RWPE2 (cell line): ENCODE results near the gene SLC19A1.

Source experiments
- ATAC-seq: fragments of 200-7000 bp; cut with Tn5 transposase; 3 replicates; pipeline ENCODE4 v1.9.1; 2021; ENCODE audit warnings: low read depth
- DNase-seq: peaks from one replicate; pipeline ENCODE4 v3.0.0-alpha.2; 2020; ENCODE audit warnings: low spot score
- H3K27ac ChIP-seq: fragments of 450-650 bp; 2 replicates; pipeline ENCODE4 v1.5.1; 2017; ENCODE audit warnings: mild to moderate bottlenecking; ENCODE audit not compliant: poor library complexity, severe bottlenecking
- H3K27me3 ChIP-seq: fragments of 250-450 bp; sonication (Bioruptor Pico); 2 replicates; pipeline ENCODE4 v1.5.1; 2021; ENCODE audit warnings: mild to moderate bottlenecking, moderate library complexity; ENCODE audit not compliant: insufficient read depth, poor library complexity, severe bottlenecking
- H3K36me3 ChIP-seq: fragments of 250-450 bp; sonication (Bioruptor Pico); 2 replicates; pipeline ENCODE4 v1.5.1; 2020; ENCODE audit warnings: low read depth, mild to moderate bottlenecking, moderate library complexity
- H3K4me1 ChIP-seq: fragments of 250-450 bp; sonication (Bioruptor Pico); 2 replicates; pipeline ENCODE4 v1.5.1; 2021; ENCODE audit warnings: mild to moderate bottlenecking, moderate library complexity; ENCODE audit not compliant: insufficient read depth, poor library complexity, severe bottlenecking
- H3K4me3 ChIP-seq: fragments of 250-450 bp; sonication (Bioruptor Pico); 2 replicates; pipeline ENCODE4 v1.5.1; 2021; ENCODE audit warnings: mild to moderate bottlenecking, moderate library complexity; ENCODE audit not compliant: severe bottlenecking
- H3K9me3 ChIP-seq: fragments of 250-450 bp; sonication (Bioruptor Pico); 2 replicates; pipeline ENCODE4 v1.5.1; 2021; ENCODE audit warnings: mild to moderate bottlenecking, moderate library complexity; ENCODE audit not compliant: severe bottlenecking
- TF ChIP-seq, protein P1 (sequence below): fragments of 450-650 bp; IDR thresholded peaks from one replicate; pipeline ENCODE4 v1.5.1; 2017; ENCODE audit warnings: mild to moderate bottlenecking, moderate library complexity; ENCODE audit not compliant: poor library complexity, severe bottlenecking

The SLC19A1 gene

DNA sequence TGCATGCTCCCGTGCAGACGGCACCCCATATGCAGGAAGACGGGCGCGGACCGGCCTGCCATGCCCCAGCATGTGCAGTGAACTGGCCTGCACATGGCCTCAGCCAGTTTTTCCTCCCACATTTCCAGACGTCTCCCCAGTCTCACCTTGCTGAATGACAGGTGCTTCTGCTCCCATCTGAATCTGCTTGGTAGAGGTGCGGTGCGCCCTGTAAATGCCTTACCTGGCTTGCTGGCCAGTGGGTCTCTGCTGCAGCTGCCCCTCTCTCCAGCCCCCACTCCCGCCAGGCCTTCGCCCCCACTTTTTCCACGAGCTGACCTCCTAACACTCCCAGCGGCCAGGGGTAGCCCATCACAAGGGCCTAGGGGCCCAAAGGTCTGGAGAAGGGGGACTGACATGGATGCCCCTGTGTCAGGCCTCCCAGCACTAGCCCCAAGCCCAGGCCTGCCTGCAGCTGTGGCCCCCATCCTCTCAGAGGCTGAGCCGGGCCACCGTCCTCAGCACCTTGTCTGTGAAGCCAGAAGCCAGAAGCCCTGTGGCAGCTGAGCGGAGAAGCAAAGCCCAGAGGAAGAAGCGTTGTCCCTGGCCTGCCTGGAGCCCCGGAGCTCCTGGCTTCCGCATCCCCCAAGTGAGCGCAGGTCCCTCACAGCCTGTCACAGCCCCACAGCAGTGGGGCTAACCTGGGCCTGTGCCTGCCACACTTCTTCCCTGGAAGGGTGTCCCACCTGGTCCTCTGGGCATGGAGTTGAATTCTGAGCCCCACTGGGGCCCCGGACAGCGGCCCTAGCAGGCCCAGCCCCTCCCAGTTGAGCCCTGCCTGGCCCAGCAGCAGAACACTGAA, 3.7 kb upstream of the SLC19A1 start:
- no peak for ATAC-seq
- H3K27me3 ChIP-seq: no peaks in the 10 kb centered on the region
- TF ChIP-seq, protein P1, sequence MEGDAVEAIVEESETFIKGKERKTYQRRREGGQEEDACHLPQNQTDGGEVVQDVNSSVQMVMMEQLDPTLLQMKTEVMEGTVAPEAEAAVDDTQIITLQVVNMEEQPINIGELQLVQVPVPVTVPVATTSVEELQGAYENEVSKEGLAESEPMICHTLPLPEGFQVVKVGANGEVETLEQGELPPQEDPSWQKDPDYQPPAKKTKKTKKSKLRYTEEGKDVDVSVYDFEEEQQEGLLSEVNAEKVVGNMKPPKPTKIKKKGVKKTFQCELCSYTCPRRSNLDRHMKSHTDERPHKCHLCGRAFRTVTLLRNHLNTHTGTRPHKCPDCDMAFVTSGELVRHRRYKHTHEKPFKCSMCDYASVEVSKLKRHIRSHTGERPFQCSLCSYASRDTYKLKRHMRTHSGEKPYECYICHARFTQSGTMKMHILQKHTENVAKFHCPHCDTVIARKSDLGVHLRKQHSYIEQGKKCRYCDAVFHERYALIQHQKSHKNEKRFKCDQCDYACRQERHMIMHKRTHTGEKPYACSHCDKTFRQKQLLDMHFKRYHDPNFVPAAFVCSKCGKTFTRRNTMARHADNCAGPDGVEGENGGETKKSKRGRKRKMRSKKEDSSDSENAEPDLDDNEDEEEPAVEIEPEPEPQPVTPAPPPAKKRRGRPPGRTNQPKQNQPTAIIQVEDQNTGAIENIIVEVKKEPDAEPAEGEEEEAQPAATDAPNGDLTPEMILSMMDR: no peak
- H3K36me3 ChIP-seq: no peaks in the 10 kb centered on the region
- H3K27ac ChIP-seq: no peak overlapping the region
- H3K4me1 ChIP-seq: no peaks in the 10 kb centered on the region
- H3K9me3 ChIP-seq: no peaks in the 10 kb centered on the region
- H3K4me3 ChIP-seq: no peak overlapping the region
- DNase-seq: no peak

DNA sequence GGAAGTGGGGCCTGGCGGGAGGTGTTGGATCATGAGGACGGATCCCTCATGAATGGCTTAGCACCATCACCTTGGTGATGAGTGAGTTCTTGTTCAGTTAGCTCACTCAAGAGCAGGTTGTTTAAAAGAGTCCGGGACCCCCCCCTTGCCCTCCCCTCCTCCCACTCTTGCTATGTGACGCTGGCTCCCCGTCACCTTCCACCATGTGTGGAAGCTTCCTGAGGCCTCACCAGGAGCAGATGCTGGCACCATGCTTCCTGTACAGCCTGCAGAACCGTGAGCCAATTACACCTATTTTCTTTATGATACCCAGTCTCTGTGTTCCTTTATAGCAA, 3.0 kb upstream of the SLC19A1 start:
- Histone ChIP-seq H3K4me3 (no peak overlapping the region), H3K4me1 (no peaks in the 10 kb centered on the region), H3K27me3 (no peaks in the 10 kb centered on the region), H3K9me3 (no peaks in the 10 kb centered on the region), H3K27ac (no peak overlapping the region), H3K36me3 (no peaks in the 10 kb centered on the region)
- ATAC-seq (no peak), DNase-seq (no peak)
- TF ChIP-seq, protein P1: no peak

DNA sequence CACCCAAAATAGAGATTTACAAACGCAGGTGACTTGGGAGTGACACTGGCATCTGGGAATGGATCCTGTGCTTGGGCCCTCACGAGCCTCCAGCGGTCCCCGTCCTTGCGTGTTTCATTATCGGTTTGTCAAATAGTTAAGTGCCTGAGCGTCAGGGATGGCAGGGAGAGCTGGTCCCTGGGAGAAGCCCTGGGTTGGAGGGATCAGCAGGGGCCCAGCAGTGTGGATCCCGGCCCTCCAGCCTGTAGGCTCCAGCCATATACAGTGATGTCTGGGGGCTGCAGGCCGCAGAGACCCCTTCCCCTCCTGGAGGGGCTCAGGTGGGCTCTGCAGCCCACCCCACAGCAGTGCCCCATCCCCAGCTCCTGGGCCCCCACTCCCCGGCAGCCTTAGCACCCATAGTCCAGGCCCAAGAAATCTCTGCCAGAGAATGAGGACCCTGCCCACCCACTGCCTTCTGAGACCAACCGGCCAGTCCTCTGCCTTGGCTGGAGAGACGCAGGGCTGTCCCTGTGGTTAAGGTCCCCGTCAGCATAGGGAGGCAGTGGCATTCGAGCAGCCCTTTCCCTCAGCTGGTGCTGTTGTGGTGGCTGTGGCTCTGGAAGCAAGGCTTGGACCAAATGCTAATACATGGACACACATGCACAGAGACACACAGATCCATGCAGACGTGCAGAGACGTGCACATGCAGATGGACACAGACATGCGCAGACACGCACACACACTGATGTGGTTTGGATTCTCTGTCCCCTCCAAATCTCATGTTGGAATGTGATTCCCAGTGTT, 2.4 kb upstream of the SLC19A1 start:
- Histone ChIP-seq H3K9me3 (no peaks in the 10 kb centered on the region), H3K4me3 (no peak overlapping the region), H3K27ac (no peak overlapping the region), H3K4me1 (no peaks in the 10 kb centered on the region), H3K27me3 (no peaks in the 10 kb centered on the region), H3K36me3 (no peaks in the 10 kb centered on the region)
- TF ChIP-seq, protein P1: no peak
- DNase-seq (peak; percentile 46), ATAC-seq (no peak)

DNA sequence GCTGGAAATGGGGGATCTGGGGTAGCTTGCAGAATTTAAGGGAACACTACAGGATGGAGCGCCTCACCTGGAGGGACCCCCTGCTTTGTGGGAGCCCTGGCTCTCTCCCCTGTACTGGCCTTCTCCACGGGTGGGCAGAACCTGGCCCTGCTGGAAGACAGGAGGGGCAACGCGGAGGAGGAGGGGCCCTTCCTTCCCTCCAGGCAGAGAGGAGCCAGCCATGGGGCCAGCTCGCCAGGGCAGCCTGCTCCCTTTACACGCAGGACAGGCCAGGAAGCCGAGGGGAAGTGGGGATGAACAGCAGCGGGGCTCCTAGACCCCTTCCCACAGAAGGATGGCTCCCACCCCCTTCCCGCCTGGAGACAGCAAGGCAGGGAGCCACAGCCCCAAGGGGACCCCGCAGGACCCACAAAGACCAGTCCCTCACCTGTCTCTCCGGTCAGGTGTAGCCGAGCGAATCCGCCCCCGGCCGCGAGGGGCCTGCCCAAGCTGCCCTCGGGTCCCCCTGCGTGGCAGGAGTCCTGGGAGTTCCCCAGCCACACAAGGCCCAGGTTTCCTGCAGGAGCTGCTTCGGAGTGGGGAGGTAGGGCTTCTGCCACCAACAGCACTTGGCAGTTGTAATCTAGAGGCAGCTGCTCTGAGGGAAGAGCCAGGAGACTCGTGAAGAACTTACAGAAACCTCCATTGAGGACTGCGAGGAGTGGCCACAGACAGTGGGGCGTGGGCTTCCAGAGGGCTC, 1.6 kb upstream of the SLC19A1 start:
- DNase-seq (peak; percentile 58), ATAC-seq (no peak)
- Histone ChIP-seq H3K27me3 (no peaks in the 10 kb centered on the region), H3K27ac (no peak overlapping the region), H3K4me1 (no peaks in the 10 kb centered on the region), H3K9me3 (no peaks in the 10 kb centered on the region), H3K4me3 (no peak overlapping the region), H3K36me3 (no peaks in the 10 kb centered on the region)
- TF ChIP-seq, protein P1: no peak
